ENCODE data around the gene CDH13. TPM values are rescaled to one million over a fixed set of nuclear protein-coding genes. Genes with fewer than 3 reads are reported as not detected.

The CDH13 gene
- total and polyA plus RNA-seq, 9 donors: 1.9 to 34.2 (median 4.8) TPM

DNA sequence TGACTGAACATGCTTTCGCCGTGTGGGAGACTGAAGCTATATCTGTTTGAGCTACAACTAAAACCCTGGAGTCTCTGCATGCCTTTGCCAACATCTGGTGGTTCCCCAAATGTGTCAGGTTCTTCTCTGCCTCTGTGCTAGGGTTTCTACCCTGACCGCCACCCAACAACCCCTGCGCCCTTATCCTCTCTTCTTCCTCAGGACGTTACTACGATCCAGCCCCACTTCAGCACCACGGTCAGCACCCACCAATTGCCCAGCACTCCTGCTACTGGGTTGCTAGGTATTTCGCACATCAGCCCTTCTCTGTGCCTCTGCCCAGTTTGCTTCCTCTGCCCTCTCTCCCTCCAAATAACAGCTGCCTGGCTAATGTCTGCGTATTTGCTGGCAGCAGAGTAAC is 1074.7 kb downstream of the CDH13 start:
- no peaks in the 10 kb centered on the region for H3K27me3 ChIP-seq
- WGBS, 3 donors: 31 to 45% (median 38%) methylated on average over 9 of the region's 9 CpGs
- H3K4me3 ChIP-seq: no peak overlapping the region
- no peak for TF ChIP-seq POLR2A (IDR thresholded peaks at IDR 0.05)
- no peak for TF ChIP-seq EP300 (IDR thresholded peaks at IDR 0.05)
- TF ChIP-seq, protein P1, sequence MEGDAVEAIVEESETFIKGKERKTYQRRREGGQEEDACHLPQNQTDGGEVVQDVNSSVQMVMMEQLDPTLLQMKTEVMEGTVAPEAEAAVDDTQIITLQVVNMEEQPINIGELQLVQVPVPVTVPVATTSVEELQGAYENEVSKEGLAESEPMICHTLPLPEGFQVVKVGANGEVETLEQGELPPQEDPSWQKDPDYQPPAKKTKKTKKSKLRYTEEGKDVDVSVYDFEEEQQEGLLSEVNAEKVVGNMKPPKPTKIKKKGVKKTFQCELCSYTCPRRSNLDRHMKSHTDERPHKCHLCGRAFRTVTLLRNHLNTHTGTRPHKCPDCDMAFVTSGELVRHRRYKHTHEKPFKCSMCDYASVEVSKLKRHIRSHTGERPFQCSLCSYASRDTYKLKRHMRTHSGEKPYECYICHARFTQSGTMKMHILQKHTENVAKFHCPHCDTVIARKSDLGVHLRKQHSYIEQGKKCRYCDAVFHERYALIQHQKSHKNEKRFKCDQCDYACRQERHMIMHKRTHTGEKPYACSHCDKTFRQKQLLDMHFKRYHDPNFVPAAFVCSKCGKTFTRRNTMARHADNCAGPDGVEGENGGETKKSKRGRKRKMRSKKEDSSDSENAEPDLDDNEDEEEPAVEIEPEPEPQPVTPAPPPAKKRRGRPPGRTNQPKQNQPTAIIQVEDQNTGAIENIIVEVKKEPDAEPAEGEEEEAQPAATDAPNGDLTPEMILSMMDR (IDR thresholded peaks at IDR 0.05): no peak
- no peaks in the 10 kb centered on the region for H3K9me3 ChIP-seq
- H3K27ac ChIP-seq: no peak overlapping the region
- no peaks in the 10 kb centered on the region for H3K36me3 ChIP-seq
- no peaks in the 10 kb centered on the region for H3K4me1 ChIP-seq (ENCODE audit: insufficient read depth)
- no peak for DNase-seq
- intact Hi-C loops (cut with DNase I): no loop called here

DNA sequence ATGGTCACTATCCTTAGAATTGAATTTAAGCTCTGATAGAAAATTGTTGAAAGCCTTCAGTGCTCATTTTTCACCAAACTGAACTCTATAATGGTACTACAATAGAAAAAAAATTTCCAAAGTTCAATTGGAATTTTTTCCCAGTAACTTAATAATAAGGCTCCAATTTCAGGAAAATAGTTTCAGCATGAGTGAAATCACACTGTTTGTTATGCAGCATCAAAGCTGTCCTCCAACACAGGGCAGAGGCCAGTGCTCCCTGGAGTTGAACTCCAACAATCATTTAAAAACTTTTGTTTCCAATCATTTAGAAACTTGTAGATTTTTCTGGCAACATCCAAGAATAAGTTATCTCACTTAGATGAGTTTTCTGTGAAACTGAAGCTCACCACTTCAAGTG is 1077.9 kb downstream of the CDH13 start:
- no peaks in the 10 kb centered on the region for H3K4me1 ChIP-seq (ENCODE audit: insufficient read depth)
- H3K36me3 ChIP-seq: no peaks in the 10 kb centered on the region
- H3K27me3 ChIP-seq: no peaks in the 10 kb centered on the region
- no peak overlapping the region for H3K4me3 ChIP-seq
- no peaks in the 10 kb centered on the region for H3K9me3 ChIP-seq
- intact Hi-C loops (cut with DNase I): no loop called here
- TF ChIP-seq, protein P1 (IDR thresholded peaks at IDR 0.05): no peak
- TF ChIP-seq POLR2A (IDR thresholded peaks at IDR 0.05) (no peak), EP300 (IDR thresholded peaks at IDR 0.05) (no peak)
- DNase-seq: no peak
- no peak overlapping the region for H3K27ac ChIP-seq

DNA sequence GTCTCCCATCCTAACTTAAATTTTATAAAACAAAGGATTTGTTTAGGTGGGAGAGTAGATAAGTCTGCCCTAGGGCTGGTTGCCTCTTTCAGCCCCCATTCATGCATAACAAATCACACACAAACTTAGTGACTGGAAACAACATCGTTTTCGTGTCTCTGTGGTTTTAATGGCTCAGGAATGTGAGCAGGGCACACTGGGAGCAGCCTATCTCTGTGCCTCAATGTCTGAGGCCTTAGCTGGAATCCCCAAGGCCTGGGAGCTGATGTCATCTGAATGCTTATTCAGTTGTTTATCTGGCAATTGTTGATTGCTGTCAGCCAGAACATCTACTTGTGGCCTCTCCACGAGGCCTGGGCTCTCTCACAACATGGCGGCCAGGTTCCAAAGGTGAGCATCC is 1079.1 kb downstream of the CDH13 start:
- Histone ChIP-seq H3K4me3 (no peak overlapping the region), H3K27me3 (no peaks in the 10 kb centered on the region), H3K27ac (no peak overlapping the region), H3K9me3 (no peaks in the 10 kb centered on the region), H3K4me1 (ENCODE audit: insufficient read depth) (no peaks in the 10 kb centered on the region), H3K36me3 (no peaks in the 10 kb centered on the region)
- WGBS, 3 donors: 77 to 94% (median 81%) methylated on average over 4 of the region's 4 CpGs
- intact Hi-C loops (cut with DNase I): no loop called here
- TF ChIP-seq, protein P1 (IDR thresholded peaks at IDR 0.05): no peak
- DNase-seq: no peak

DNA sequence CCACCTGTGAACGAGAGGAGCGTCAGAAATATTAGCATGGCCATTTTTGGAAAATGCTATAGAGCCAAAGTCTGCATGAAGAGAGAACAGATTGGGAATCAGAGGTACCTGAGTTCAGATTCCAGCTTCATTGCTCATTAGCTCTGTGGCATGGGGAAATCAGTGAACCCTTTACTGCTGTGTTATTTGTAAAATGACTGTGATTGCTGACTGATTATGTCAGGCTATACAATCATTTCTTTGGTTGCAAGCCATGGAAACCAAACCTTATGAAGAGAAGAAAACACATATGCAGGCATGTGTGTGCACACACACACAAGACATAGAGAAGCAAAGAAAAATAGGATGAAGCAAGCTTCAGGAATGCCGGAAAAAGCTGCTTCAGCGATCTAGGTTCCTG is 1079.6 kb downstream of the CDH13 start:
- Histone ChIP-seq H3K4me1 (ENCODE audit: insufficient read depth) (no peaks in the 10 kb centered on the region), H3K9me3 (no peaks in the 10 kb centered on the region), H3K4me3 (no peak overlapping the region), H3K27ac (no peak overlapping the region), H3K36me3 (no peaks in the 10 kb centered on the region), H3K27me3 (no peaks in the 10 kb centered on the region)
- 89 to 94% (median 89%) methylated on average over 4 of the region's 4 CpGs for WGBS, 3 donors
- TF ChIP-seq, protein P1 (IDR thresholded peaks at IDR 0.05): no peak
- no peak for TF ChIP-seq POLR2A (IDR thresholded peaks at IDR 0.05)
- DNase-seq: no peak
- intact Hi-C loops (cut with DNase I): no loop called here

DNA sequence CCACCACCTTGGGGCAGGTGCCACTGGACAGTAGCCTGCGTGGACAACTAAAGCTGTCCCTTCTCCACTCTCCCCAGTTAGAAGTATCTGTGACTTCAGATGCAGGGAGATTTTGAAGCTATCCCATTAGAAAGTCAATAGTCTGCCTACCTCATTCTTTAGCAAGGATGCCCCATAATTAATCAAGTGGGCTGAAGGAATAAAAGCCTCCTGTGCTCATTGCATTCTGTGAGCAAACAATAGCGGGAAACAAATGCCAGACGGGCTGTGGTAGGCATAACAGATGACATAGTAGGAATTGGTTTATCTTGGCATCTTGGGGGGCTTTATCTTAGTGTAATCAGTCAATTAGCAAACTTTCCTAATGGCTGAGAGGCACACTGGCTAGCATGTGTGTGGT is 1084.3 kb downstream of the CDH13 start:
- no peak for DNase-seq
- Histone ChIP-seq H3K4me1 (ENCODE audit: insufficient read depth) (no peaks in the 10 kb centered on the region), H3K27ac (no peak overlapping the region), H3K4me3 (no peak overlapping the region), H3K27me3 (no peaks in the 10 kb centered on the region), H3K36me3 (no peaks in the 10 kb centered on the region), H3K9me3 (no peaks in the 10 kb centered on the region)
- TF ChIP-seq, protein P1 (IDR thresholded peaks at IDR 0.05): no peak
- no peak for TF ChIP-seq EP300 (IDR thresholded peaks at IDR 0.05)
- TF ChIP-seq POLR2A (IDR thresholded peaks at IDR 0.05): no peak
- intact Hi-C loops (cut with DNase I): no loop called here
- 76 to 85% (median 78%) methylated on average over 3 of the region's 3 CpGs for WGBS, 3 donors
